Suprapubic skin (tissue), 4 donors: ENCODE measurements around the gene ELMO1. TPM values are rescaled to one million over a fixed set of nuclear protein-coding genes. Genes with fewer than 3 reads are reported as not detected.

Source experiments
- DNase-seq, 2 donors: peaks; one replicate each; pipeline ENCODE4 v3.0.0-alpha.2; 2019; ENCODE audit warnings: low spot score in 2 of 2
- H3K27ac ChIP-seq: fragments of 200-600 bp; sonication (generic); one replicate; pipeline ENCODE4 v1.5.1; 2019
- H3K27me3 ChIP-seq: fragments of 200-600 bp; sonication (generic); one replicate; pipeline ENCODE4 v1.5.1; 2019
- H3K36me3 ChIP-seq: fragments of 200-600 bp; sonication (generic); one replicate; pipeline ENCODE4 v1.5.1; 2019
- H3K4me1 ChIP-seq: fragments of 200-600 bp; sonication (generic); one replicate; pipeline ENCODE4 v1.5.1; 2019
- H3K4me3 ChIP-seq: fragments of 200-600 bp; sonication (generic); one replicate; pipeline ENCODE4 v1.5.1; 2019; ENCODE audit warnings: mild to moderate bottlenecking
- H3K9me3 ChIP-seq: fragments of 200-600 bp; sonication (generic); one replicate; pipeline ENCODE4 v1.5.1; 2019
- CTCF ChIP-seq, 2 donors: fragments of 200-600 bp in 1 of 2; fragments of 450-650 bp in 1 of 2; sonication (generic) in 1 of 2; IDR thresholded peaks; one replicate each; pipeline ENCODE4 v1.5.1; 2016 to 2019; ENCODE audit warnings: antibody characterized with exemption in 2 of 2, mild to moderate bottlenecking in 1 of 2, moderate library complexity in 1 of 2
- EP300 ChIP-seq: sonication (generic); formaldehyde crosslinking; IDR thresholded peaks from one replicate; pipeline ENCODE4 v1.6.1; 2017; ENCODE audit warnings: antibody characterized with exemption
- POLR2A ChIP-seq, 2 donors: fragments of 450-650 bp; IDR thresholded peaks; one replicate each; pipeline ENCODE4 v1.6.1; 2017; ENCODE audit warnings: antibody characterized with exemption in 2 of 2, mild to moderate bottlenecking in 2 of 2, moderate library complexity in 2 of 2
- POLR2AphosphoS5 ChIP-seq, 3 donors: sonication (generic); formaldehyde crosslinking; IDR thresholded peaks; one replicate each; pipeline ENCODE4 v1.6.1; 2017; ENCODE audit warnings: antibody characterized with exemption in 3 of 3
- WGBS: methylation state at CpG from one replicate; pipeline ENCODE4 v1.1.5; 2018; 5-methylcytosine and 5-hydroxymethylcytosine counted together
- total RNA-seq, 4 donors: library from RNA; depleted of rRNA; stranded (reverse); fragments of >200 nt; gene quantifications; one replicate each; pipeline ENCODE4 v1.1.0, GENCODE V29; 2016

ELMO1 gene
- total RNA-seq, 4 donors from 2014 or later: 9.8 to 49.6 (median 22.2) TPM

GRCh38 chr7:36986948-36987724 lies 461.5 kb downstream of the ELMO1 start:
- DNase-seq: peak in 1 of 2 donors; percentile 68
- WGBS: 63% methylated on average over 14 of the region's 14 CpGs

GRCh38 chr7:36986511-36986933 lies 462.1 kb downstream of the ELMO1 start:
- Histone ChIP-seq H3K9me3 (no peaks in the 10 kb centered on the region), H3K4me3 (no peak overlapping the region), H3K27me3 (peaks cover 3% of the 10 kb centered on the region), H3K36me3 (no peaks in the 10 kb centered on the region), H3K4me1 (no peaks in the 10 kb centered on the region), H3K27ac (no peak overlapping the region)
- WGBS: 38% methylated on average over 5 of the region's 5 CpGs
- TF ChIP-seq POLR2A (IDR thresholded peaks at IDR 0.05) (no peak), POLR2AphosphoS5 (IDR thresholded peaks at IDR 0.05) (no peak), CTCF (IDR thresholded peaks at IDR 0.05) (no peak), EP300 (no peak)
- no peak for DNase-seq

More at GRCh38 chr7:36986948-36987724, 461.5 kb downstream of the ELMO1 start:
- no peak overlapping the region for H3K4me3 ChIP-seq
- H3K36me3 ChIP-seq: no peaks in the 10 kb centered on the region
- H3K27me3 ChIP-seq: peaks cover 3% of the 10 kb centered on the region
- H3K27ac ChIP-seq: no peak overlapping the region
- H3K9me3 ChIP-seq: no peaks in the 10 kb centered on the region
- no peaks in the 10 kb centered on the region for H3K4me1 ChIP-seq
- no peak for TF ChIP-seq EP300
- no peak for TF ChIP-seq POLR2A (IDR thresholded peaks at IDR 0.05)
- no peak for TF ChIP-seq POLR2AphosphoS5 (IDR thresholded peaks at IDR 0.05)
- peak; percentile 57 to 71 for TF ChIP-seq CTCF (IDR thresholded peaks at IDR 0.05)

GRCh38 chr7:36985866-36986400 lies 462.7 kb downstream of the ELMO1 start:
- H3K27ac ChIP-seq: no peak overlapping the region
- 88% methylated on average over 13 of the region's 13 CpGs for WGBS
- DNase-seq: no peak
- H3K4me3 ChIP-seq: no peak overlapping the region
- no peak for TF ChIP-seq CTCF (IDR thresholded peaks at IDR 0.05)
- TF ChIP-seq POLR2A (IDR thresholded peaks at IDR 0.05): no peak
- TF ChIP-seq EP300: no peak
- no peak for TF ChIP-seq POLR2AphosphoS5 (IDR thresholded peaks at IDR 0.05)
- peaks cover 3% of the 10 kb centered on the region for H3K27me3 ChIP-seq
- H3K4me1 ChIP-seq: no peaks in the 10 kb centered on the region
- H3K9me3 ChIP-seq: no peaks in the 10 kb centered on the region
- no peaks in the 10 kb centered on the region for H3K36me3 ChIP-seq

GRCh38 chr7:36985316-36985715 lies 463.3 kb downstream of the ELMO1 start:
- DNase-seq: no peak
- H3K9me3 ChIP-seq: no peaks in the 10 kb centered on the region
- H3K27me3 ChIP-seq: peaks cover 3% of the 10 kb centered on the region
- 54% methylated on average over 5 of the region's 5 CpGs for WGBS
- no peaks in the 10 kb centered on the region for H3K36me3 ChIP-seq
- H3K4me3 ChIP-seq: no peak overlapping the region
- no peak for TF ChIP-seq CTCF (IDR thresholded peaks at IDR 0.05)
- TF ChIP-seq POLR2A (IDR thresholded peaks at IDR 0.05): no peak
- no peak for TF ChIP-seq EP300
- TF ChIP-seq POLR2AphosphoS5 (IDR thresholded peaks at IDR 0.05): no peak
- H3K27ac ChIP-seq: no peak overlapping the region
- no peaks in the 10 kb centered on the region for H3K4me1 ChIP-seq

GRCh38 chr7:36984710-36985312 lies 463.9 kb downstream of the ELMO1 start:
- Histone ChIP-seq H3K27me3 (peaks cover 3% of the 10 kb centered on the region), H3K36me3 (no peaks in the 10 kb centered on the region), H3K4me1 (no peaks in the 10 kb centered on the region), H3K4me3 (no peak overlapping the region), H3K27ac (no peak overlapping the region), H3K9me3 (no peaks in the 10 kb centered on the region)
- WGBS: 26% methylated on average over 6 of the region's 6 CpGs
- no peak for DNase-seq
- TF ChIP-seq POLR2A (IDR thresholded peaks at IDR 0.05): no peak
- TF ChIP-seq POLR2AphosphoS5 (IDR thresholded peaks at IDR 0.05): no peak
- no peak for TF ChIP-seq CTCF (IDR thresholded peaks at IDR 0.05)
- TF ChIP-seq EP300: no peak
